Camera-type eye (tissue), 1 donor: ENCODE measurements around the gene CXCL12. TPM values are rescaled to one million over a fixed set of nuclear protein-coding genes. Genes with fewer than 3 reads are reported as not detected.

ENCODE experiments used
- total RNA-seq: library from RNA; depleted of rRNA; stranded (reverse); fragments of >200 nt; gene quantifications from one replicate; pipeline ENCODE4 v1.2.3, GENCODE V29; 2014

The CXCL12 gene
- 117 TPM for total RNA-seq

DNA sequence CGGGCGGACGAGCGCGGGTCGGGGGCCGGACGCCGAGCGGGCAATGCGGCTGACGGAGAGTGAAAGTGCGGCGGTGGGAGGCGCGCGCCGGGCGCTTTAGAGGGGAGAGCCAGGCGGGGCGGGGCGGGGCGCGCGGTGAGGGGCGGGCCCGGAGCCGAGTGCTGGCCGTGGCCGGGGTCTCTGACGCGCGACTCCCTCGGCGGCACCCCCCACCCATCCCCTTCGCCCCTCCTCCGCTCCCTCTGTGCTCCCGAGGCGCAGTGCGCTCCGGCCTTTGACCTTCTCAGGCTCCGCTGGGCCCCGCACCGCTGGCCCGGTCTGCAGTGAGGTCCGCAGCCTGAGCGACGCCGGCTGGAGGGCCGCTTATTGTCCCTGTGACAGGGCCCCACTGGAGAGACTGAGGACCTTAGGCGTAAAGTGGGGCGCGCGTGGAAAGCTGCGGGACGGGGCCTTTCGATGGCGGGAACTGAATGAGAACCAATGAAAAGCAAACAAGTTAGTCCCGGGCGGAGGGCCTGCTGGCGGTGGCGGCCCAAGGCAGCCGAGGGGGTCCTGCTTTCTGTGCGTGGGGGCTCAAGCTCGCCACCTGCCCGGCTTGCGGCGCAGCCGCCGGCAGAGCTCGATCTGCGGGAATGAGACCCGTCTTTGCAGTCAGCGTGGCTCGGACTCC lies at the start of gene CXCL12:
CXCL12 (minus strand) TSS at position 72 of the 670 bp plus-strand sequence. CDS start 92 bp downstream, outside the sequence.

